Measurements from ENCODE around the gene PAX3.
"Not testable (repeated sequence)": the region's sequence is repeated elsewhere in the genome, so short reads cannot be mapped to it uniquely, and the experiment has no call there.

PAX3 gene

DNA sequence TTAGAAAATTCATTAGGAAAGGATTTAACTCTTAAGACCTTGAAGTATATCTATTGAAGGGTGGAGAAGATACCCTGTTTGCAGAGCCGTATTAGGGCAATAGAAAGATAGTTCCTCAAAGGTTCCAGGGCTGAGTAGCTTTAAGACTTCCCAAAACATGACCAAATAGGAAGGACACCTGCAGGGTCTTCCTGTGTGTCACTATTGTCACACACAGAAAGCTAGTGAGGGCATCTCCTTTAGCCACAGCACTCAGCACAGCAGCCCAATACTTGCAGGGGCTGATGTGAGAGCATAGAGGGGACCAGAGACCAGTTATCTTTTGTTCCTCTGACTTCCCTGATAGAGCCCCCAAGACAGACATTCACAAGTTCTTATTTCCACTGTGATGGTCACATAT is 93.7 kb downstream of the PAX3 start:
- no peak for DNase-seq

DNA sequence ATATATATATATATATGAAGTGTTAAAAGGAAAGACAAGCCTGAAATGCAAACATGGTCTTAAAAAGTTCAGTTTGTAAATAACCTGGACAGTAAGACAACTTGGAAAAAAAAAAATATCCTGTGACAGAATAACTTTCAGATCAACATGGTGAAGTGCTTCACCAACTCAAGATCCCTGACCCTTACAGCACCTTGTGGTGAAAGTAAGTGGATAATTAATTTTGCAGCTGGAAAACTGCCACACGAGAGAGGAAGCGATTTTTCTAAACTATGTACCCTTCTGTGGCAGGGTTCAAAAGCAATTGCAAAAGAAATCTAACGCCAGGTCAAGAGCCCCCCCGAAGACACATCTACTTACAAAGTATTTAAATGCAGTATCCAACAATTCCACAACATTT is 95.8 kb downstream of the PAX3 start:
- no peak for DNase-seq

- DNase-seq: no peak
Observed at GRCh38 chr2:222196159-222196558, 102.6 kb downstream of the PAX3 start.

DNA sequence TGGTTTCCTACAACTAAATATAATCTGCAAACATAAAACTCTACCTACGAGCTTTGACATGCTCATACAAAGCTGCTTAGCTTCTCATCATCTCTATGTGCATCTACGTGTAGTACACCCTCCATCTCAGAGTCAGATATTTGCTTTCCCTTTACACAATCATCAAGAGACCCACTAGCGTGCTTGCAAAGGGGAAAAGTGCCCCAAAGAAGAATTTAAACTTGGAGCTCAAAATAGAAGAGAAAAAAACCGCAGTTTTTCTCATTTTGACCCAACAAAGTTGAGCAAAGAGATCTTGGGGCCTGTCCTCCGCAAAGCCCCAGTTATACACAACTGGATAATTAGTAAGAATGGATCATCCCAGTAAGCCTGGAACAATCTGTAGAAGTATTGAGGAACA is 104.1 kb downstream of the PAX3 start:
- DNase-seq: no peak

- no peak for DNase-seq
Observed at GRCh38 chr2:222193328-222193983, 105.3 kb downstream of the PAX3 start.

DNA sequence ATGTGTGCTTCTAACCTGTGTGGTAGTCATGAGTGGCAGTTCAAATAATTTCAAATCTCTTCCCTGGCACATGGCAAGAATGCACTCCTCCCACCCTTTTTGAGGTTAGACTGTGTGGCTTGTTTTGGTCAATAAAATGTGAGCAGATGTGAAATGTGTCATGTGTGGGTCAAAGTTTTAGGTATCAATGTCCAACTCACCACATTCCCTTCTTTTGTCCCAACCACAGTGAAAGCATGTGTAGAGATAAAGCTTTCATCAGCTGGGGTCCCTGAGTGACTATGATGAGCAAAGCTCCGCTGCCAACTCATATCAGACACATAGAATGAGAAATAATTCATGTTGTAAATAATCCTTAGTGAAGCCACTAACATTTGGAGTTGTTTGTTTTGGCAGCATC is 118.2 kb downstream of the PAX3 start:
- DNase-seq: no peak

DNA sequence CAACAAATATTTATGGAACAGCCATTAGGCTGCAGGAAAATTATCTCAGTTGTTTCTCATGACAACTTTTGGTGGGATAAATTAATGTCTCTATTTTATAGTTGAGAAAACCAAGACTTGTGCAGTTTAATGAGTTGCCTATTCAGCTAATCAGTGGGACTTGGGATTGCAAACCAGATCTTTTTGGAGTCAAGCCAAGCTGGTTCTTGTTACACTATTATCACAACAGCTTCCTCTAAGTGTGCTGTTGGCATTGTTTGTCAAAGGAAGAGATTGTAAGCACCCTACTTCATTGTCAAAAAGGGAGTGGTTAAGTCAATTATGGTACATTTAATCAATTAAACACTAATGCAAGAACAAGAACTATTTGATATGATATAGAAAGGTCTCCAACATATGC is 119.2 kb downstream of the PAX3 start:
- DNase-seq: no peak

GRCh38 chr2:222178450-222178849 is 120.3 kb downstream of the PAX3 start:
- no peak for DNase-seq

DNA sequence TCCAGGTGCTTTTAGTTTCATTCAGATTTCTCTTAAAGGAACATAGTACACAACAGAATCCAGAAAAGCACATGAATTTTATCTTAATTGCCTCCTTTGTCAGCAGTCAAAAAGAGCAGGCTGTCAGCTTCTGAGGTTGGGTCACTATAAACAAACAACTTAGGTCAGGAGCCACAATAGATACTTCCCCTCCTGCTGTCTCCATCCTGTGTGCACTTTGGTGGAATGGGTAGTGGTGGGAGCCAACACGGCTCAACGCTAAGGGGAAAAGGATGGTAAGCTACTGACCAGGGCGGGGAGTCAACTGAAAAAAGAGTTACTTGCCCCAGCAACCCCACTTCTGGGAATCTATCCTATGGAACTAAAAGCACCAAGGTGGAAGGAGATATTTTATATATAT is 121.9 kb downstream of the PAX3 start:
- DNase-seq: no peak

GRCh38 chr2:222174450-222174849 is 124.3 kb downstream of the PAX3 start:
- no peak for DNase-seq

DNA sequence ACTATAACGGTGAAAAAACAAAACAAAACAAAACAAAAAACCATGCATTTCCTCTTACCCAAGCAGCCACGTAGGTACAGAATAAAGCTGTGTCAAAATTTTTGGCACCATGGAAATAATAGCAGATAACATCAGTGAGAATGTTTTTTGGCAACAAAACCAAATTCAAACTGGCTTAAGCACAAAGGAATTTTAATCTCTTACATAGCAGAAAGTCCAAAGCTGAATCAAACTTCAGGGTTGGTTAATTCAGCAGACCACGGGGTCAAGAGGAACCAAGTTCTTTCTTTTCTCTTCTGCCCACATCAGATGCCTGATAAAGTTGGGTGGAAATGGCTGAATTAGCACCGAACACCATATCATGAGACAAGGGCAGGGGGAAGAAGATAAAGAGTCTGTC is 129.5 kb downstream of the PAX3 start:
- no peak for DNase-seq

GRCh38 chr2:222167762-222168161 is 131.0 kb downstream of the PAX3 start:
- DNase-seq: no peak

GRCh38 chr2:222160944-222161343 is 137.9 kb downstream of the PAX3 start:
- no peak for DNase-seq

DNA sequence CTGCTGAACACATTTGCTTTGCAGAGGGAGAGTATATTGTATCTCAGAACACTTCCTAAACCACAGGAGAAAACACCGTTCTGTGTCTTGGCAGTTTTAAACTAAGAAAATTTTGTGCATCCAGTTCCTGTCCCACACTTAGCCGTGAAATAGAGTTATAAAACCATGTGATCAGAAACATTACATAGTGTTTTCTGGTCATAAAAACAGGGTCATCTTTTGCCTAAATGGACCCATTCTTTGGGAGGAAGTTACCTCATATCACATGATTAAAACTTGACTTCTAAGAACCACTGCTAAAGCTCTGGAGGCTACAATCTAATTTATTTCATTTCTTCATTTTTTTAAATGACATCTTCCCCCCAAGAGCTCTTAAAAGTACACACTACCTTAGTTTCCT is 138.7 kb downstream of the PAX3 start:
- DNase-seq: no peak

- no peak for DNase-seq
Observed at GRCh38 chr2:222159221-222159620, 139.6 kb downstream of the PAX3 start.

DNA sequence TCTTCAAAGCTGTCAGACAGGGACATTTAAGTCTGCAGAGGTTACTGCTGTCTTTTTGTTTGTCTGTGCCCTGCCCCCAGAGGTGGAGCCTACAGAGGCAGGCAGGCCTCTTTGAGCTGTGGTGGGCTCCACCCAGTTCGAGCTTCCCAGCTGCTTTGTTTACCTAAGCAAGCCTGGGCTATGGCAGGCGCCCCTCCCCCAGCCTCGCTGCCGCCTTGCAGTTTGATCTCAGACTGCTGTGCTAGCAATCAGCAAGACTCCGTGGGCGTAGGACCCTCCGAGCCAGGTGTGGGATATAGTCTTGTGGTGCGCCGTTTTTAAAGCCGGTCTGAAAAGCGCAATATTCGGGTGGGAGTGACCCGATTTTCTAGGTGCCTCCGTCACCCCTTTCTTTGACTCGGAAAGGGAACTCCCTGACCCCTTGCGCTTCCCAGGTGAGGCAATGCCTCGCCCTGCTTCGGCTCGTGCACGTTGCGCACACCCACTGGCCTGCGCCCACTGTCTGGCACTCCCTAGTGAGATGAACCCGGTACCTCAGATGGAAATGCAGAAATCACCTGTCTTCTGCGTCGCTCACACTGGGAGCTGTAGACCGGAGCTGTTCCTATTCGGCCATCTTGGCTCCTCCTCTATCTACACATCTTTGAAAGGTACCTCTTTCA is 143.7 kb downstream of the PAX3 start:
- not testable (repeated sequence) for DNase-seq

Measured in activated gamma-delta T cell (primary cell).